AG09319 (cell line): Measurements from ENCODE around the gene MAP3K1.
A peak's percentile ranks its signal among the peaks of the same experiment; 100 is the strongest.
"Not testable (repeated sequence)": the region's sequence is repeated elsewhere in the genome, so short reads cannot be mapped to it uniquely, and the experiment has no call there.

Source experiments
- DNase-seq: peaks from one replicate; pipeline ENCODE4 v3.0.0-alpha.2; 2010; ENCODE audit warnings: low read depth; ENCODE audit errors: extremely low read depth
- TF ChIP-seq, protein P1 (sequence below): IDR thresholded peaks from 2 replicates; pipeline ENCODE4 v1.5.1; 2011; ENCODE audit warnings: low read depth, mild to moderate bottlenecking, inconsistent platforms, low read length, moderate library complexity

MAP3K1 gene

DNA sequence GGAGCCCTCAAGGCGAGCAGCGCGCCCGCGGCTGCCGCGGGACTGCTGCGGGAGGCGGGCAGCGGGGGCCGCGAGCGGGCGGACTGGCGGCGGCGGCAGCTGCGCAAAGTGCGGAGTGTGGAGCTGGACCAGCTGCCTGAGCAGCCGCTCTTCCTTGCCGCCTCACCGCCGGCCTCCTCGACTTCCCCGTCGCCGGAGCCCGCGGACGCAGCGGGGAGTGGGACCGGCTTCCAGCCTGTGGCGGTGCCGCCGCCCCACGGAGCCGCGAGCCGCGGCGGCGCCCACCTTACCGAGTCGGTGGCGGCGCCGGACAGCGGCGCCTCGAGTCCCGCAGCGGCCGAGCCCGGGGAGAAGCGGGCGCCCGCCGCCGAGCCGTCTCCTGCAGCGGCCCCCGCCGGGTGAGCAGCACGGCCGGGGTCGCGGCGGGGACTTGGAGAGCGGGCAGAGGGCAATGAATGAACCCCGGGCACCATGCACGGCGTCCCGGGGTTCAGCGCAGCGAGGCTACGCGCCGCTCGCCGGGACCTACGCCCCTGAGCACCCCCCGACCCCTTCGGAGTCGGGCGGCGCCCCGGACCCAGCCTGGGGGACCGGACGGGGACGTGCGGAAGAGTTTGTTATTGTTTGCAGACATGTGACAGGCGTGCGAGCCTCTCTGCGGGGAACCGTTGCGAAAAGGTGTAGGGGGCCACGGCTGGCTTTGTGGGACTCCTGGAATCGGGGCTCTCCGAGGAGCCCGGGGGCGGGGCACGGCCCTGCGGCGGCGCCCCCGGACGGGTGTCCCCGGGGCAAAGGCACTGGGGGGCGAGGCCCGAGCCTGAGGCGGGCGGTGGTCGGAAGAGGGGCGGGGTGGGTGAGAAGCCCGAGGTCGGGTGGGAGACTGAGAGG lies 553 bp downstream of the MAP3K1 start:
- no peak for DNase-seq
- TF ChIP-seq, protein P1, sequence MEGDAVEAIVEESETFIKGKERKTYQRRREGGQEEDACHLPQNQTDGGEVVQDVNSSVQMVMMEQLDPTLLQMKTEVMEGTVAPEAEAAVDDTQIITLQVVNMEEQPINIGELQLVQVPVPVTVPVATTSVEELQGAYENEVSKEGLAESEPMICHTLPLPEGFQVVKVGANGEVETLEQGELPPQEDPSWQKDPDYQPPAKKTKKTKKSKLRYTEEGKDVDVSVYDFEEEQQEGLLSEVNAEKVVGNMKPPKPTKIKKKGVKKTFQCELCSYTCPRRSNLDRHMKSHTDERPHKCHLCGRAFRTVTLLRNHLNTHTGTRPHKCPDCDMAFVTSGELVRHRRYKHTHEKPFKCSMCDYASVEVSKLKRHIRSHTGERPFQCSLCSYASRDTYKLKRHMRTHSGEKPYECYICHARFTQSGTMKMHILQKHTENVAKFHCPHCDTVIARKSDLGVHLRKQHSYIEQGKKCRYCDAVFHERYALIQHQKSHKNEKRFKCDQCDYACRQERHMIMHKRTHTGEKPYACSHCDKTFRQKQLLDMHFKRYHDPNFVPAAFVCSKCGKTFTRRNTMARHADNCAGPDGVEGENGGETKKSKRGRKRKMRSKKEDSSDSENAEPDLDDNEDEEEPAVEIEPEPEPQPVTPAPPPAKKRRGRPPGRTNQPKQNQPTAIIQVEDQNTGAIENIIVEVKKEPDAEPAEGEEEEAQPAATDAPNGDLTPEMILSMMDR: no peak

DNA sequence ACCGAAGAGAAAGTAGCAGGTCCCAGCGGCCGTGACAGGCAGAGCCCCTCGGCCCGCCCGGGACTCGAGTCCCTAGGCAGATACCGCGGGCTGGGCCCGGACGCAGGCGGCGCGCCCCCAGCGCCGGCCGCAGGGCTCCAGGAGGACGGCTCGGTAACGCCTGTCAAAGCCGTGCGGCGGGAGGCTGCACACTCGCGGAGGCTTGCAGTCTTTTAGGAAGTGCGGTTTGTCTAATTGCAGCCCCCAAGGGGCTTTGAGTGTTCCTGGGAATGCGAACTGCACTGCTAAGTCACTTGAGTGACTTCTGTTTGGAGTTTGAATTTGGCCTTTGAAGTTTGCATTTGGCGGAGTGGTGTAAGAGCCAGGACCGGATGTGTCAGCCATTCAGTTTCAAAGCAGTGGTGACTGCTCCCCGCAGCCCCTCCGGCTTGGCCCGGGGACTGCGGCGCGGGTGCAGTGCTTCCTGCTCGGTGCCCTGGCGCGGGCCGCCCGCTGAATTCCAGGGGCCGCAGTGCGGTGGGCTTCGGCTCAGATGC lies 1.3 kb downstream of the MAP3K1 start:
- TF ChIP-seq, protein P1: no peak
- DNase-seq: no peak

DNA sequence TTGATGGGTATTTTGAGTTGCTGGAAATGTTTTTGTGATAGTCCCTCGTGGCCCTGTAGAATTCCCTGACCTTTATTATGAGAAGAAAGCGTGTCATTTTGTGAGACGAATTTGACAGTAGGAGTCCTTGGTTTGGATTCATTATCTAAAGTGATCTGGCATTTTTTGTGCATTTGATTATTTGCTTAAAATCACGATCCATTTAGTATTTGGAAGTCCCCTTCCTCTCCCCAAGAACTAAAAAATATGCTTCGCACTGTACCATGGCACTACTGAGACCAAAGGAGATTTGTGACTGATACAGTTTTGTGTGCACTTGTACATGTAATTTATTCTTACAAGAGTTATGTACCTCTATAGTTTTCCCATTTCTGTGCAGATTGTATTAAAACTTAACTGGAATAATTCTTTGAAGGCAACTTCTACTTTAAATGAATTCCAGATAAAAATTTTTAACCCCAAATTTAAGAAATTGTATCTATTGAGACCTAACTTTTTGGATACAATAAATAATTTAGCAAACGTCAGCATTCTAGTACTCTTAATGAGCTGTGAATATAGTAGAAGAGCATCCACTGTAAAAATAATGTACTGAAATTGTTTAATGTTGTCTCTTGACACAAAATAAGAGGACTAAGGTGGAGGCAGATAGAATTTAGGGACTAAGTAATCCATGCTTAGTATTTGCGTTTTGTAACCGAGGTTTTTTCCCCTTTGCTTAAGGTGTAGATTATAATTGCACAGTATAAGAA lies 2.1 kb downstream of the MAP3K1 start:
- DNase-seq: no peak
- TF ChIP-seq, protein P1: no peak

DNA sequence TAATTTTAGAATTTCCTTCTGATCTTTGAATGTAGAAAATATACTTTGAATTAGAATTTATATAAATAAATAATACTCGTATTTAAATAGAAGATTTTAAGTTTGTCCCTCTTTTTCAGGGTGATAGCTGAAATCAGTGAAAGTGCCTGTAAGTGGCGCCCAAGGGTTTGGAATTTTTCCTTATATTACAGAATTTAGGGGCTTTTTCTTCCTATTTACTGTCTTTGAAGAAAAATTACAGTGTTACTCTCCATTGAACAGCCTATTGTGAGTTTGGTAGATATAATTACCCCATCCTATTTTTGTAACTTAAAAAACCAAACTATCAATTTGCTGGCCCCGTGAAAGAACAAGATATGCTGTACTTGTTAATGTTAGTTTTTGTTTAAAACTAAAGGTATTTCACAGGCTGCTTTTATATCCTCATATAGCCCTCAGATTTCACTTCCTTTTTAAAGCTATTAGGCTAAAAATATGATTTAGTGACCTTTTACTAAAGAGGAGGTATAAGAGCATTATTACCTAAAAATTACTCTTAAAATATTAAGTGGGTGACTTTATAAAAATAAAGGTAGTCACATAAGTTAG lies 3.2 kb downstream of the MAP3K1 start:
- TF ChIP-seq, protein P1: peak; percentile 21

DNA sequence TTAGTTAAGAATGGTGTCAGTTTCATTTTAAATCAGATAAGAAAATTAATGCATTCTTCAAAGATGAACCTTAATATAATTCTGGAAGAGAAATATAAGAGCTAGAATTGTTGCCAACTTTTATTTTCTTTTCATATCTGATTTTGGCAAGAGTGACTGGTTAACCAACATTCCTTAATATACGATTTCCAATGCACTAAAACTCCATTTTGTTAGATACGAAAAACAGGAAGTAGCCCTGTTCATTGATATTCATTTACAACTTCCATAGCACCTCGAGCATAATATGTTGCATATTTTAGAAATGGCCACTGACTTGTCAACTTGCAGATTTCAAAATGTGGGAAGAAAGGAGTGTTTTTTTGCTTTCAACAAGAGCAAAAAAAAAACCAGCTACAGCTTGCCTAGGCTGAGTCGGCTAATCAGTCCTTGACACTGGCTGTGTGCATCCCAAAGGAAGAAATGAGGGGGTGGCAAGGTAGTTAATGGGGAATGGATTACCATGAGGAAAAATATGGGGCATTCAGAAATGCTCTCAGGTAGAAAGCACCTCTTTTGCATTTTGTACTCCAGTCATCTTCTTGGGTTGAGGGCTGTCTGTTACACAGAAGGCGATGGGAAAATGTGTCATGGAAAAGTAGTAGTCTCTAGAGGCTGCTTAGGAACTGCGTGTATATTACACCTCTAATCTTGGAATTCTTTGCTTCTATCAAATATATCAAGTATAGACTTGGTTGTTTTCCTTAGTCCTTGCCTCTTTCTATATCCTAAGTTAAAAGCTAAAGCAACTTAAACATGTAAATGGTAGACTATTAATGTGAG lies 3.9 kb downstream of the MAP3K1 start:
- no peak for DNase-seq
- TF ChIP-seq, protein P1: no peak

More for the DNA sequence above, 3.2 kb downstream of the MAP3K1 start:
- DNase-seq: no peak

GRCh38 chr5:56821868-56822267 lies 6.5 kb downstream of the MAP3K1 start:
- DNase-seq: not testable (repeated sequence)

- TF ChIP-seq, protein P1: no peak
- no peak for DNase-seq
These were observed 7.6 kb downstream of the MAP3K1 start for GRCh38 chr5:56822981-56823380.
